Spleen (tissue), 7 donors: ENCODE results near the gene XYLT1.

Experiments used
- POLR2A ChIP-seq, 3 donors: fragments of 450-650 bp; IDR thresholded peaks; one replicate each; pipeline ENCODE4 v1.5.1; 2017; ENCODE audit warnings: antibody characterized with exemption in 3 of 3, mild to moderate bottlenecking in 1 of 3
- TF ChIP-seq, protein P1 (sequence below), 11 experiments: fragments of 200-600 bp in 7 of 11; fragments of 450-650 bp in 4 of 11; sonication (generic) in 4 of 11; IDR thresholded peaks in 8 of 11; conservative IDR thresholded peaks in 3 of 11; 1 replicate in 7 of 11; 2 replicates in 4 of 11; pipeline versions ENCODE4 v1.4.0 to v1.8.0; 2016 to 2021; ENCODE audit warnings: antibody characterized with exemption in 11 of 11, inconsistent platforms in 4 of 11, mild to moderate bottlenecking in 1 of 11
- donor health status: DM: no; HTN: no; CAD: no; lungs with moderate emphysema.
- donor health status: DM: no; HTN: no; CAD: no.
- donor health status: DM: no; HTN: no; CAD: no.

DNA sequence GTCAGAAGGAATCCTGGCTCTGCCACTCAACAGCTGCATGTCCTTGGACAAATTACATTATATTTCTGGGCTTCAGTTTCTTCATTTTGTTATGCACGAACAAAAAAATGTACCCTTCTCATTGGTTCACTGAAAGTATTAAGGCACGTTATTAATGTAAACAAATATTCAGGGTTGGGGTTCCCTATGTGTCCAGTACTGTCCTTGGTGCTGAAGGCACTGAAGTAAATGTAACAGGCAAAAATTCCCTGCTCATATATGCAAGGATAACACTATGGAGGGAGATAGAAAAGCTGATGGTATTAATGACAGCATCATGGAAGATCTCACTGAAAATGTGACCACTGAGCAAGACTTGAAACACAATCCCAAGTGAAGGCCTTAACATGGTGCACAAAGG lies 386.6 kb downstream of the XYLT1 start:
- TF ChIP-seq, protein P1, sequence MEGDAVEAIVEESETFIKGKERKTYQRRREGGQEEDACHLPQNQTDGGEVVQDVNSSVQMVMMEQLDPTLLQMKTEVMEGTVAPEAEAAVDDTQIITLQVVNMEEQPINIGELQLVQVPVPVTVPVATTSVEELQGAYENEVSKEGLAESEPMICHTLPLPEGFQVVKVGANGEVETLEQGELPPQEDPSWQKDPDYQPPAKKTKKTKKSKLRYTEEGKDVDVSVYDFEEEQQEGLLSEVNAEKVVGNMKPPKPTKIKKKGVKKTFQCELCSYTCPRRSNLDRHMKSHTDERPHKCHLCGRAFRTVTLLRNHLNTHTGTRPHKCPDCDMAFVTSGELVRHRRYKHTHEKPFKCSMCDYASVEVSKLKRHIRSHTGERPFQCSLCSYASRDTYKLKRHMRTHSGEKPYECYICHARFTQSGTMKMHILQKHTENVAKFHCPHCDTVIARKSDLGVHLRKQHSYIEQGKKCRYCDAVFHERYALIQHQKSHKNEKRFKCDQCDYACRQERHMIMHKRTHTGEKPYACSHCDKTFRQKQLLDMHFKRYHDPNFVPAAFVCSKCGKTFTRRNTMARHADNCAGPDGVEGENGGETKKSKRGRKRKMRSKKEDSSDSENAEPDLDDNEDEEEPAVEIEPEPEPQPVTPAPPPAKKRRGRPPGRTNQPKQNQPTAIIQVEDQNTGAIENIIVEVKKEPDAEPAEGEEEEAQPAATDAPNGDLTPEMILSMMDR (IDR thresholded peaks at IDR 0.05 in 8 of 11, conservative IDR thresholded peaks at IDR 0.05 in 3 of 11), result no peak
- no peak for TF ChIP-seq POLR2A (IDR thresholded peaks at IDR 0.05)
